Epithelial cell of esophagus (primary cell): ENCODE results near the gene SETD9.

ENCODE experiments used
- DNase-seq: peaks from one replicate; pipeline ENCODE4 v3.0.0; 2010; ENCODE audit warnings: low read depth
- H3K4me3 ChIP-seq: 2 replicates; pipeline ENCODE4 v1.5.1; 2011; ENCODE audit warnings: mild to moderate bottlenecking, low read length, control low read depth
- CTCF ChIP-seq: IDR thresholded peaks from 2 replicates; pipeline ENCODE4 v1.5.1; 2011; ENCODE audit warnings: low read depth, mild to moderate bottlenecking, low read length, control low read depth, inconsistent platforms; ENCODE audit not compliant: insufficient read depth; ENCODE audit errors: missing control alignments

The SETD9 gene

GRCh38 chr5:56964173-56964572, 54.8 kb downstream of the SETD9 start:
- TF ChIP-seq CTCF = no peak
- DNase-seq = peak; percentile 37

More at GRCh38 chr5:56964173-56964572, 54.8 kb downstream of the SETD9 start:
- H3K4me3 ChIP-seq = no peak overlapping the region
